Activated CD8-positive, alpha-beta memory T cell treated with anti-CD3 and anti-CD28 coated beads for 48 hours (primary cell): ENCODE data around the gene STOM.
"Not testable (repeated sequence)": the region's sequence is repeated elsewhere in the genome, so short reads cannot be mapped to it uniquely, and the experiment has no call there.

Source experiments
- DNase-seq, 3 experiments: peaks; one replicate each; pipeline ENCODE4 v3.0.0-alpha.2; 2020; ENCODE audit warnings: low read depth in 2 of 3, low spot score in 2 of 3

The STOM gene

DNA sequence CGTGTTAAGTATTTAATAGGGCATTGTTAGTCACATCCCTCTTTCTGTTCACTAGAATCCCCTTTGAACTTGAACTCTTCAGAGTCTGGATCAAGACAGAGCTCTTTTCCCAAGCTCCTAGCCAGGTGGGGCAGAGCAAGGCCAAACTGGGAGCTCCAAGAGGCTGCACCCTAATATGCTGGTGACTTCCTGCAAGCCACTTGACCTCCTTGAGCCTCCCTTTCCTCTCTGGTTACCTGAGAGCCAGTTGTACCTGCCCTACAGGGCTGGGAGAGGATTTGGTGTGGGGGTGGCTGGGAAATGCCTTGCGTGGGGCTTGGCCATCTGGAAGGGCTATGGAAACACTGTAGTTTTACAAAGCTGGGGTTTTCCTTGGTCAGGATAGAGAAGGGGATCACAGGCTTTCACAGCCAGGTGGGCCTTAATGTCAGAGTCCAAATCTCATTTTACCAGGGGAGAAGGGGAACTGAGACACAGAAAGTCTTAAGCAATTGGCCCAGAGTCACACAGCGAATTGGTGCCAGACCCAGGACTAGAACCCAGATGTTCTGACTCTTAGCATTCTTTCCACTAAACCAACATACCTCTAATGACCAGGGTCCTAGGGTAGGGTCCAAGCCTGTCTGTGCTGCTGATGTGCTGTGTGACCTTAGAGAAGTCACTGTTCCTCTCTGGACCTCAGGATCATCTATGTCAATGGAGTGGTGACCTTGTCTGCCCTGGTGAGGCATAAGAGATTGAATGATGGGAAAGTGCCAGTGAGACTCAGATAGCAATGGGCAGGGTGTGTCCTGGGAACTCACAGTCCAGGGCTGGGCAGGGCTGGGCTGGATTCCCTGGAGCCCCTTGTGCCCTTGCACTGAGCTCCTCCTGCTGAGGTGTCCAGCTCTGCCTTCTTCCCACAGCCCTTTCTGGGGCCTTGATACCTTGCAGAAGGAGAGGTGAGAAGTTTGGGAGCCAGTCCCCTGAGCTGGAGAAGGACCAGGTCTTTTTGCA is 66.3 kb downstream of the STOM start:
- DNase-seq: no peak

DNA sequence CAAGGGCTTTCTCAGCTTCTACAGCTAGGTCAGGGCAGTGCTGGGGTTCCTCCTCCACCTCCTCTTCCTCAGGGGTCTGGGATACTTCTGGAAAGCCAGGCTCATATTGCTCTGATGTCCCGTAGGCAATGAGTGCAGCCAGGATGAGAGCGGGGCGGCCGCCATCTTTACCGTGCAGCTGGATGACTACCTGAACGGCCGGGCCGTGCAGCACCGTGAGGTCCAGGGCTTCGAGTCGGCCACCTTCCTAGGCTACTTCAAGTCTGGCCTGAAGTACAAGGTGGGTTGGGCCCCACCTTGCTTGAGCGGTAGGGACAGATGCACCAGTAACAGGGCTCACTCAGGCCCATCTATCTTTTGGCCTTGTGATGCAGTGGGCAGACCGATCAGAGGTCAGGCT is 67.3 kb downstream of the STOM start:
- no peak for DNase-seq

DNA sequence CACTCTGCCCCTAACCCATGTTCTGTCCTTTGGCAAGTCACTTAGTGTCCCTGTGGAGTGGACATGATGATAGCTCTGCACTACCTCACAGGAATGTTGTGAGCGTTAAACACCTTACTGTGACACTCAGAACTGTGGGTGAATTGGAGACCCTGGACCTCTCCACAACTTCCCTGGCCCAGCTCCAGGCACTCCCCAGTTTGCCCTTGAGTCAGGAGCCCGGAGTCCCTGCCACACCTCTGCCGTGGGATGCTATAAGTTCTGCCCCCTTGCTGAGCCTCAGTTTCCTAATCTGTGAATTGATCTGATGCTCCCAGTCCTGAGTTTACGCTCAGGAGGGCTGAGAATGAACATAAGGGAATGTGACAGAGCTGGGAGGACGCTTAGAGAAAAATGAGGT is 67.7 kb downstream of the STOM start:
- no peak for DNase-seq

DNA sequence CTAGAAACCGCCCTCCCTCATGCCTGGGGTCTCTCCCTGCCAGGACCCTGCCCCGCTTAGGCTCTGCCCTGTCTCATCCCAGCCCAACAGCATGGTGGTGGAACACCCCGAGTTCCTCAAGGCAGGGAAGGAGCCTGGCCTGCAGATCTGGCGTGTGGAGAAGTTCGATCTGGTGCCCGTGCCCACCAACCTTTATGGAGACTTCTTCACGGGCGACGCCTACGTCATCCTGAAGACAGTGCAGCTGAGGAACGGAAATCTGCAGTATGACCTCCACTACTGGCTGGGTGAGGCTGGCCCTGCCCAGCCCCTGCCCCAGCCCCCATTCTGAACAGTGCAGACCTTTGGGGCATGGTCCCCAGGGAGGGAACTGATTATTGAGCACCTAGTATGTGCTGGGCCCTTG is 68.2 kb downstream of the STOM start:
- no peak for DNase-seq

DNA sequence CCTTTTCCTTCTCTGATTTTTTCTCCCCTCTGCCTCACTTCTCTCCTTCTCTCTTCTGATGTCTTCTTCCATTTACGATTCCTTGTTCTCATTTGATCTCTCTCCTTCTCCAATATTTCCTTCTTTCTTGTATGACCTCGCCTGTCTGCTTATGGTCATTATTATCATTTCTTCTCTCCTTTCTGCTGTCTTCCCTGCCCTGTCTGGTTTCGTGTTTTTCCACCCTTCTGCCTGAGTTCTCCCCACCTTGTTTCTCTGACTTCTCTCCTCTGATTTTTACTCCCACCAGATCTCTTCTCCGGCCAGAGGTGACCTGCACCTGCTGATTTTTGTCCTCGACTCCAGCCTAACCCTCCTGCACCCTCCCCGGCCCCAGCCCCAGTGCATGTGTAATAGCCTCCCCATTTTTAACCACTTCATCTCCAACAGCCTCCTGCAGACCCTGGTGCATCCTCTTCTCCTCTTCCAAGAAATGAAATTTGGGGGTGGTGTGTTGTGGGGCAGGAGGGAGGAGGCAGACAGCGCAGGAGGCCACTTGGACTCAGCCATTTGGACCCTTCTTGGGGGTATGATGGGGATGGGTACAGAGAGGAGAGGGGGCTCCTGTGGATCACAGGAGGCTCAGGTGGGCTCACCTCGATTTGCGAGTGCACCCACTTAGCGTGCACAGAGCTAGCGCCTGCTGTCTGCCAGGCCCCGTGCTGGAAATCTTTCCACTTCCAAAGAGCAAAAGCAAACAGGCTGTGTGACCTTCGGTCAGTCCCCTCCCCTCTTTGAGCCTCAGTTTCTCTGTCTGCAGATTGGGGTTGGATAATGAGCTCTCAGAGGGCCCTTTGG is 69.5 kb downstream of the STOM start:
- no peak for DNase-seq

DNA sequence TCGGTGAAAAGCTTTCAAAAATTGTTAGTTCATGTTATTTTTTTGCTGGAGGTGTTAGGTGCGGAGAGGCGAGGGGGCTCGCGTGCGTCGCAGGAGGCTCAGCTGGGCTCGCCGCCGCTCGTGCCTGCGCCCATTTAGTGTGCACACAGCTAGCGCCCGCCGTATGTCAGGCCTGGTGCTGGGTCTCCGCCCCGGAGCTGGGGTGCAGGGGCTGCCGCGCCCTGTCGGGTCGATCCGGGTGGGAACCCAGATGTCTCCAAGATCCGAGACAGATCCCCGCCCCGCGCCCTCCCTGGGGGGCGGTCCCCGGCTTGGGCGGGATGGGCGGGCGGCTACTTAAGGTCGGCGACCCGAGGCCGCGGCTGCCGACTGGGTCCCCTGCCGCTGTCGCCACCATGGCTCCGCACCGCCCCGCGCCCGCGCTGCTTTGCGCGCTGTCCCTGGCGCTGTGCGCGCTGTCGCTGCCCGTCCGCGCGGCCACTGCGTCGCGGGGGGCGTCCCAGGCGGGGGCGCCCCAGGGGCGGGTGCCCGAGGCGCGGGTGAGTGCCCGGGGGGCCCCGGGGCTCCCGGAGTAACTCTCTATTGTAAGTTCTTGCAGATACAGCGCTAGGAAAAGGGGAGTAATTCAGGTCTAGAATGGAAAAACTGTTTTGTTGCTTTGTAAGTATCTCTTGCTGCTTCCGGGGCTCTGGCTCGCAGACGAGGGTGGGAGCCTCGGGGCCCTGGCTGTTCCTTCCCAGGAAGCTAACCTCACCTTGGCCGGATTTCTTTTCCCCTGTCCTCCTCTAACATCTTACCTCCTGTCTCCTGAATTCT is 70.4 kb downstream of the STOM start:
- DNase-seq: no peak

DNA sequence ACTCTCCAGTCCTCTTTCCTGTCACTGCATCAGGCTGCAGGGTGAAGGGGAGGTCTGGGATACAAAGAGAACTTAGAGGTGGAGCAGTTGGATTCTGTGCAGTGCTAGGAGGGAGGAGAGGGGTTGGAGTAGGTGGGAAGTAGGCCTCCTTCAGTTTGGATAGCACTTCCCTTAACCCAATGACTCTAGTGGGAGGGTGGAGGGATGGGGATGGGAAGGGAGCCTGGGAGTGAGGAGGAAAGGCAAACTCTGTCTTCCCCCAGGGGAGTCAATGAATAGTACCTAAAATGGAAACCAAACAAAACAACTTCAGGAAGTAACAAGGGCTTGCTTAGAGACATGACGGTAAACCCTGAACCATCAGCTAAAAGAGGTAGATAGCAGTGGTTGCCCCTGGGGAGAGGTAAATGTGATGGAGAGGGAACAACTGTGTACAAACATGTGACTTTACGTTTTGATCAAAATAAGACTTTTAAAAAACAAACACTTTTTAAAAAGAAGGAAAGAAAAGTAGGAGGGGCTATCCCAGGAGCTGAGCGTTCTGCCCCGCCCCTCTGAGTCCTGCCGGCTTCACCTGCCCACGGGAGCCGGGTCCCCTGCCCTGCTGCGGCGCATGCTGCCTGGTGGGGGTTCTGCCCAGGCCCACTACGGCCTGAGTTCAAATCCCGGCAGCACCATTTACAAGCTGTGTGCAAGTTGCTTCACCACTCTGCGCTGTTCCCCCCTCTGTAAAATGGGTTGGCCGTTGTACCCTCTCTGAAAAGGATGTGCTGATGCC is 71.2 kb downstream of the STOM start:
- DNase-seq: no peak

DNA sequence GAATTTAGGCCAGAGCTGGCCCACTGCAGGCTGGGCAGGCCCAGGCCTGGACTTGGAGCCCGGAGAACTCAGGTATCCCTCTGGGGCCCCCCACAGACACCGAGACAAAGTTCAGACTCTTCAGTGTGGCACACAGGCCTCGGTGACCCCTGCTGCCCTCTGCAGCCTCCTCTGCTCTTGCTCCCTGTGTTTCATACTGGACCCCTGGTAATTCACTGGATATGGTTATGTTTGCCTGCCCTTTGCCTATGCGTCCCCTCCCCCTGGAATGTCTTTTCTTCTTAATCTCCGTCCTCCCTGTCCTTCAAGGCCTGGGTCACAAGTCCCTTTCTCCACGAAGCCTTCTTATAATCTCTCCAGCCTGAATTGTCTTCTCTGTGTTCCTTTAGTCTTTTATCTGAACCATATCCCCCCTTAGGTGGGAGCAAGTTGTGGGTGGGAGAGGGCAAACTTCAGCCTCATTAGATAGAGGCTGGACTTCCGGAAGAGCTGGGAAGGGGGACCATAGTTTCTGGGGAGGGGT is 72.0 kb downstream of the STOM start:
- DNase-seq: no peak

DNA sequence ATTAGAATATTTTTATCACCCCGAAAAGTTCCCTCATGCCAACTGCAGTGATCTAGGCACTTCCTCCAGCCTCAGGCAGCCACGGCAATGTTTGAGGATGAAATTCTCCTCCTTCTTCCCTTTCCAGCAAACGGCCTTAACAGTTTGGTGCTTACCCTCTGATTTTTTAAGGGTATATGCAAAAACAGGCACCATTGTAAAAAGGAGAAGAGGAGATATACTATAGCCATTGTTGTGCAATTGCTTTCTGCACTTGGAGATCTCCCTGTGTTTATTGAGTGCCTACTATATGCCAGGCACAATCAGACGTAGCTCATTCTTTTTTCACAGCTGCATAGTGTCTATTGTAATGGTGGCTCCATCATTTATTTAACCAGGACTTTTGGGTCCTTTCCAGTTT is 72.7 kb downstream of the STOM start:
- DNase-seq: no peak

DNA sequence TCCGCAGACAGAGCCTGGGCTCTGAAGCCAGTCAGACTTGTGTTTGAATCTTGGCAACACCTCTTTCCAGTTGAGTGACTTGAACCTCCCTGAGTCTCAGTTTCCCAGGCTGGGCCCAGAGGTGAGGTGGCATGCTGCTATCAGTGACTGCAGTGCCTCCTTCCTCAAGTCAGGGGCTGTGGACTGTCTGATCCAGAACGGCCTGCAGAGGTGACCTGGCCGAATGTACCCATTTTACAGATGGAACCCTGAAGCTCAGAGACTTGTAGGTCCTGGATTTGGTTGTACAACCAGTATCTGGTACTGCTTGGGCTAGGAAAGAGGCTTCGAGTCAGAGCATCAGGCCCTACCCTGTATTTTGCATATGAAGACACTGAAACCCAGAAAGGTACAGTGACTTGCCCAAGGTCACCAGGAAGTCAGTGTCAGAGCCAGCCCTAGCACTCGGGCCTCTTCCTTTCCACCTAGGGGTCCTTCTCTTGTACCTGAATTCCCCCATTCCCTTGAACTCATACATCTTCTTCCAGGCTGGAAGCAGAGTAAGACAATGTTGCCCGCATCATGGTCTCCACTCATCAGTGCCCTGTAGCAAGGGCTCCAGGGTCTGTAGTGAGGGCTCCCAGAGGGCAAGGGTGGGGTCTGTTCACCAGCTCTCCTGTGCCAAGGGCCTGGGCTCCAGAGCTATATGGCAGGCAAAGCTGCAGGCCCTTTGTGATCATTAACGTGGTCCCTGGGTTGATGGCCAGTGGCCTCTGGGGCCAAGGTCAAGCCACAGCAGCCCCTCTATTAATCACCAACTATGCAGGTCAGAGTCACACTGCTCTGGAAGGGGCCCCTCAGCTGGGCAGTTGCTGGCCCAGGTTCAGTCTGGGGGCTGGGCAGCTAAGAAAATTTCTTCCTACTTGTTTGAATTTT is 73.6 kb downstream of the STOM start:
- no peak for DNase-seq

DNA sequence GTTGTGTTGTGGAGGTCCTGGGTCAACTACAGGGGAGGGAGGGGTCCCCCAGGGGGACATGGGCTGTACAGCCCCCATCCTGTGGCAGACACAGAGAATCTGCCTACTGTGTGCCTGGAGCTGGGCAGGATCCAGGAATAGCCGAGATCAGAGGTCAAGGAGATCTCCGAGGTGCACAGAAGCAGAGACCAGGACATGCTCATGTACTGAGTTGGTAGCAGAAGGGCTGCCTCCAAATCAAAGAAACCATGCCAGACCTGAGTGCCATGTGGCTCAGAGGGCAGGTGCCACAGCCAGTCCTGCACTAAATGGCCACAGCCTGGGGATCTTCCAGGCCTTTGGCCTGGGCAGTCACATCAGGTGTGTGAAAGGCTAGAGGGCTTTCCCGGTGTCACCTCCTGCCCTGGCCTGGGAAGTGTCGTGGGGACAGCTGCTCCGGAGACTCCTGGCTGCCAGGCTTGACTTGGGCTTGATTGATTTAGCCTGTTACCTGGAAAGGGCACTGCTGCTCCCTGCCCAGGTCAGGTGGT is 74.3 kb downstream of the STOM start:
- DNase-seq: no peak

DNA sequence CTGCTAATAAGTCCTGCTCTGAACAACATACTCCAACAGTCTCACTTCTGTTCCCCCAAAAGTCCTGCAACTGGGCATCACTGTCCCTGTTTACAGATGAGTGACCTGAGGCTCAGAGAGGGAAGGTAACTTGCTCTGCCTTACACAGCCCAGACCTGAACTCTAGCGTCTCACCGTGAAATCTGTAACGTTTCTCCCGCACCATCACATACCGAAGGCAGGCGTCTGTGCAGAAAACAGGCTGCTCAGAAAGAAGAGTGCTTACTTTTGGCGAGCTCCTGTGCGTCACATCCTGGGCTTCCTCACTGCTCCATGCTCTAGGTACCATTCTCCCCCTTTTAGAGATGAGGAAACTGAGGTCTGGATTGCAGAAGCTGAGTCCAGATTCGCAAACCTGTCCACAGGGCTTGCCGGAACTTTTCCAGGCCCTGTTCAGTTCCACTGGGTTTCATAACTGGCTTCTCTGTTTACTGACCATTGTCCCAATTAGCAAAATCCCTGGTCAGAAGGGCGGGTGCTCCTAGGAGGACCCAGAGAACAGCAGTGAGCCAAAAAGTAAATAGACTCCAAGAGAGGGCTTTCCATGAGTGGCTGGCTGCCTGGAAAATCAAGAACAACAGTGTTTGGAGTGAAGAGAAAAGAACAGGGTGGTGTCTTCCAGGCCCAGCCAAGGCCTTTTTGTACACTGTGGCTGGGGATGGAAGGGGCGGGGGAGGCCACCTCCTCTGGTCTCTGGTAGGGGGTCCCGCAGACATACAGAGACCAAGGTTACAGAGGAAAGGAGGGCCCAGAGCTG is 75.0 kb downstream of the STOM start:
- DNase-seq: no peak

DNA sequence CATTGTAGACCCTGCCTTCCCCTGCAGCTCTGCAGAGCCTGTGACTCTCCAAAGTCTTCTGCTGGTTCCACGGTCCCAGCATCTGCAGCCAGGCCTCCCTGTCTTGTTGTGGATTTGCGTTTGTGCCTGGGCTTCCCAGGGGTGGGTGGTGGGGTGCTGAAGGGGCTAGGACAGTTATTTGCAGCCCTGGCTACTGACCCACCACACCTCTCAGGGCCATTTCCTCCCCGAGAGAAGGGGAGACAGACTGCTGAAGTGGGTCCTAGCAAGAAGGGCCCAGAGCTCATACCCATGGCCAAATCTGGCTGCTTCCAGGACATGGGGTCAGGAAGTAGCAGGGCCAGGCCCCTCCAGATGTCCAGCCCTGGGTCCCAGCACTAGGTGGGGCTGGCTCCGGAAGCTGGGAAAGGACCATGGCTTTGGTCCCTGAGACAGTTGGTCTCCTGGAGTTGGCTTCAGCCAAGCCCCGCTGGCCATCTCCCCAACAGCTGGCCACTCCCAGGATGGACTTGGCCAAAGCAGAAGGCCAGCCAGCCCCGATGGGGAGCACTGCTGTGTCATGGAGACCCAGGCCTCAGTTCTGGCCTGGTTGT is 75.8 kb downstream of the STOM start:
- DNase-seq: no peak

DNA sequence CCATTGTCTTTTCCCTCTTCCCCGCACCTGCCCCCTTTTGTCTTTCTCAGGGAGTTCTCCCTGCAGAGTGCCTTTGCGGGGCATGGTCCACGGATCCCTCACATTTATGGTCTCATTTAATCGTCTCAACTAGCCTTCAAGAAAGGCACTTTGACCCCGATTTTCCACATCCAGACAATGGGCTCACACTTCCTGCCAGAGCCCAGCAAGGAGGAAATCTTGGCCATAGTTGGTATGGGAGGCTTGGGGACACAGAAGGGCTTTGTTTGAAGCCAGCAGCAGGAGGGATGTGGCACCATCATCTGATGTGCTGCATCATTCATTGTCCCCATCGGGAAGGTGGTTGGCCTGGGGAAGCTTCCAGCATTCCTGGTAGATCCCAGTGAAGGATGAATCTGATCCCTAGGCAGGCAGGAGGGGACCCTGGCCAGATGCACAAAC is 77.2 kb downstream of the STOM start:
- DNase-seq: no peak

DNA sequence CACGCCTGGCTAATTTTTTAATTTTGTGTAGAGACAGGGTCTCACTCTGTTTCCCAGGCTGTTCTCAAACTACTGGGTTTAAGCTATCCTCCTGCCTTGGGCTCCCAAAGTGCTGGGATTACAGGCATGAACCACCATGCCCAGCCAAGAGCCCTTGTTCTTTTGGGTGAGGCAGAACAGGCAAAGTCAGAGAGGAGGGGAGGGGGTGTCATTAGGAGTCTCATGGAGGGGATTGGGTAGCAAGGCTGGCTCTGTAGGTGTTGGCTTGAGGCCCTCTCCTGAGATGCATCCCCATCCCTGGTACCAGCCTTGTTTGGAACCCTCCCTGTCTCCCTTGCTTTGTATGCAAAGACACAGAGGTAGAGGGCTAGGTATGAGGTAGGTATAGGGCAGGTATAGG is 78.0 kb downstream of the STOM start:
- no peak for DNase-seq

DNA sequence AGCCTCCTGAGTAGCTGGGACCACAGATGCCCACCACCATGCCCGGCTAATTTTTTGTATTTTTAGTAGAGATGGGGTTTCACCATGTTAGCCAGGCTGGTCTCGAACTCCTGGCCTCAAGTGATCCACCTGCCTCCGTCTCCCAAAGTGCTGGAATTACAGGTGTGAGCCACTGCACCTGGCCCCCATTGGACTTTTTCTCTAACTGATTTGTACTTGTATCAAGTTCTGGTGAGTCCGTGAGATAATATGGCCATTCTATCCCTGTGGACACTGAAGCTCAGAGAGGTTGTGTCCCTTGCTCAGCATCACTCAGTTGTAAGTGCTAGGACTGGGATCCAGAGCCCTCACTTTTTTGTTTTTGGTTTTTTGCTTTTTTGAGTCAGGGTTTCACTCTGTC is 78.5 kb downstream of the STOM start:
- DNase-seq: not testable (repeated sequence)

DNA sequence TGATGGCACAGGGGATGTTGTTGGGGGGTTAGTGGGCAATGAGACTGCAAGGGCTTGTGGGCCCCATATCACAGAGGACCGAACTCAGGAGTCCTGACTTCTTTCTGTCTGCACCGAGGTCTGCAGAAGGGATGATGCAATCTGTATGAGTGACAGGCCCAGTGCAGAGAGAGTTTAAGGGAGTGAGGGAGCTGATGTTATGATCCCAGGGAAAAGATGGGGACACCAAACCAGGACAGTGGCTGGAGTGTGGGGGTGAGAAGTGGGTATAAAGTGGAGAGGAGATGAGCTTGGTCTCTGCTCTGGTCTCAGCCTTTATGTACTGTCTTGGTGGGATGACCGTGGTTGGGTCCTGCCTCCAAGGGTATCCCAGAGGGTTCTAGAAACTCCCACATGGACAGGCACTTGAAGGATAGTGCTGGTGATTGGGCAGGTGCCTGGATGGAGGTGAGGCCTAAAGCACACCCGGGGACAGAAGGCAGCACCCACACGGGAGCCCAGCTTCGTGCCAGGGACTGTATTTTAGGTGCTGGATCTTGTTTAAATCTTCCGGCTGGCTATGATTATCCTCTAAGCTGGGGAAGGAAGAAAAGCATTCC is 80.2 kb downstream of the STOM start:
- DNase-seq: no peak
